Superior temporal gyrus (tissue), 1 donor: ENCODE measurements around the gene TCTN2.
A peak's percentile ranks its signal among the peaks of the same experiment; 100 is the strongest.

Source experiments
- DNase-seq: peaks from one replicate; pipeline ENCODE4 v3.0.0-alpha.2; 2016; ENCODE audit errors: extremely low spot score

Gene TCTN2

DNA sequence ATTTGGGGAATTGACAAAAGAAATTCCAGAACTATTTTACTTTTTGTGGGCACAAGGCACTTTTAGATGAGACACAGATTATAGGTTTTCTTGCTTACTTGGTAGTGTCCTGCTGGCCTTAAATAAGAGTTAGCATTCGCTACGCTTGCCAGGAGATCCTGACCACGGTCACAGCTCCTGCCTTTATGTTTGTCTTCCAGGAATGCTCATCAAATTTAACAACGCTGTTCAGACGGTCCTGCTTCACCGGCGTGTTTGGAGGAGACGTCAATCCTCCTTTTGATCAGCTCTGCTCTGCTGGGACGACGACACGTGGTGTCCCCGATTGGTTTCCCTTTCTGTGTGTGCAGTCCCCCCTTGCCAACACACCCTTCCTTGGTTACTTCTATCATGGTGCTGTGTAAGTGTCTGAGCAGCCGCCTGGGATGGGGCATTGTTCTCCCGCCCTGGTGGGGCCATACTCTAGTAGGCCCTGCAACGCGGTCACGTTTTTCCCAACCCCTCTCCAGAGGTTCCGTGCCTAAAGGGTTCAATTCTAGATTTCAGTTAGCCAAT lies 15.8 kb downstream of the TCTN2 start:
- DNase-seq = no peak

DNA sequence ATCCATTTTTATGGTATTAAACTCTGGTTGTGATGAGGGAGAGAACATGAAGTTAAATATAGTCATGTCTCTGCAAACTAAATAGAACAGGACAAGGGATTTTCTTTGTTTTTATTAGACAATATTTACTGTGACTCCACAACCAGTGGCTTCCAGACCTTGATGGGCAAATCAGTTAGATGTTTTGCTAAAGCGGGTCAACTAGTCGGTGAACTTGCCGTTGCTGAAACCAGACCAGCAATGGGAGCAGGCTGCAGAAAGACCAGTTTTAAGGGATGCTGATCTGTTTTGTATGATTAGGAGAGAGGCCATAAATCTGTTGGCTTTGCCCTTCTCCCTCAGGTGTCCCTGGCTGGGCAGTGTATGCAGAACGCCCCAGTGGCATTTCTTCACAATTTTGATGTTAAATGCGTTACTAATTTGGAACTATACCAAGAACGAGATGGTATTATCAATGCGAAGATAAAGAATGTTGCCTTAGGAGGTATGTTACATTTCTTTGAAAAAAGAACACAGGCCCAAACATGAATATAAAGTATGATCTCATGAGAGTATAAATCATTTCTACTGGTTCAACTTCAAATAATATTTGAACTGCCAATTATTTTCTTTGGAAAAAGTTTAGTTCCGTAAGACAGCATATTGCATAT lies 19.4 kb downstream of the TCTN2 start:
- DNase-seq = no peak

DNA sequence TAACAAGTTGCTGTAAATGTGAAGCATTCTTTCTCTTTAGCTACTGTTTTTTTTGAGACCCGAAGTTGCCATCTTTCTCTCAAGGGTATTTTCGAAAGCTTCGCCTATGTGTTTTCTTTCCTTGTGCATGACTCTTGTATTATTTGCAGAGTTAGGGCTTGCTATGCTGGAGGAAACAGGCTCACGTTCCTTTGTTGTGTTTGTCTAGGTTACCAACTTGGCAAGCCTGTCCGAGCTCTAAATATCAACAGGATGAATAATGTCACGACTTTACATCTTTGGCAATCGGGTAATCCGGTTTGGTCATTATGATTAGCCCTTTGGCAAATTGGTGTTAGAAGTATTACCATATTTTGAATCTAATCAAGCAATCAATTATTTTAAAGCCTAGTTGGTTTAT lies 25.3 kb downstream of the TCTN2 start:
- DNase-seq = no peak

DNA sequence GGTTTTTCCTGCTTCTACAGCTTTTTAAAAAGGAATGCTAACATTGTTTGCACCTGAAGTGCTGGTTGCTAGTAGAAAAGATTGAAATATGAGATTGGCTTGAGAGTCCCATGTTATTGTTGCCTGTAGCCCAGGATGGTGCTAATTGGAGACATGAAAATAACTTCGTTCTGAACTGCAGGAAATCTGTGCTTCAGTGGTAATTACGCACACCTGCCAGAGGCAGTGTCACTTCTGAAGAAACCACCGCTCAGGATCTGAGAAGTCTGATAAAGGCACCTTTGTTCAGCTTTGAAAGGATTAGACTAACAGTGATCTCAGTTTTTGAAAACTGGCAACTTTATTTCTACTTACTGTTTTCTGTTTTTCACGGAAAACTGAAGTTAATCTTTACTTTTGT lies 25.7 kb downstream of the TCTN2 start:
- DNase-seq = no peak

DNA sequence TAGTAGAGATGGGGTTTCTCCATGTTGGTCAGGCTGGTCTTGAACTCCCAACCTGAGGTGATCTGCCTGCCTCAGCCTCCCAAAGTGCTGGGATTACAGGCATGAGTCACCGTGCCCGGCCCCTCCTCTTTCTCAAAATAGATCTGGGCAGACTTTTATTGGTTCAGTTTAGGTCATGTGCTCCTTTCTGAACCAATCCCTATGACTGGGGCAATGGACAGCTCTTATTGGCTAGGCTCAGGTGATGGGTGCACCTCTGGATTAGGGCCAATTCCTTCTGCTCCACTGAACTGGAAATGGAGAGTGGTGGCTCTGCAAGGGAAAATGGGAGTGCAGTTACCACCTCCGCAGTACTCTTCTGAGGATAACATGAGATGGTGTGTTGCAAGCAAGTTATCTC lies 35.0 kb downstream of the TCTN2 start:
- no peak for DNase-seq

DNA sequence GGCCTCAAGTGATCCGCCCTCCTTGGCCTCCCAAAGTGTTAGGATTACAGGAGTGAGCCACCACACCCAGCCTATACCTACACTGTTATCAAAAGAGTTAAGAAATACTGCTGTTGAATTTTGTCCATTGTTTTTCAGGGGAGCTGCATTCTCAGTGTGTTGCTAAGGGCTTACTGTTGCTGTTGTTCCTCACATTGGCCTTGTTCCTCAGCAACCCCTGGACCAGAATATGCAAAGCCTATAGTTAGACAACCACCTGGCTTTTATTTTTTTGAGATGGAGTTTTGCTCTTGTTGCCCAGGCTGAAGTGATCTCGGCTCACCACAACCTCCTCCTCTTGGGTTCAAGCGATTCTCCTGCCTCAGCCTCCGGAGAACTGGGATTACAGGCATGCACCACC lies 36.6 kb downstream of the TCTN2 start:
- no peak for DNase-seq

DNA sequence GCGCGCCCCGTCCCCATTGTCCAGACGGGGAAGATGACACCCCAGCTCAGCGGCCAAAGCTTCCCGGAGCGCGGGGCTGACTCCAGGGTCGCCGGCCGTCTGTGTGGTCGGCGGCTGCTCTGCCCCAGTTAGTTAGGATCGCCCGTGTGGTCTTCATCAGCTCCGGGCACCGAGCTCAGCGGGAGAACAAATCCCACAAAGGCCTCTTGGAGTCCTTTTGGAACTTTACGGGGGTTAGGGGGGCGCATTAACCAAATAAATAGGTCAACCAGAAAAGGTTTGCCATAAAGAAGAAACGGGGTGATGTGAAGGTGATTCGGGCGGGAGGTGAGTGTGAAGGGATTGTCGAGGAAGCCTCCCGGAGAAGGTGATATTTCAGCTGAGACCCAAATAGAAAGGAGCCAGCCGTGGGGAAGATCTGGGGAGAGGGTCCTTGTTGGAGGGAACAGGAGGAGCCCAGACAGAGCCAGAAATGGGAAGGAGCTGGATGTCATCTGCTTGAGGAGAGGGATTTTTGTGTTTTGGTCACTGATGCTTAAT lies 41.9 kb downstream of the TCTN2 start:
- DNase-seq = no peak

DNA sequence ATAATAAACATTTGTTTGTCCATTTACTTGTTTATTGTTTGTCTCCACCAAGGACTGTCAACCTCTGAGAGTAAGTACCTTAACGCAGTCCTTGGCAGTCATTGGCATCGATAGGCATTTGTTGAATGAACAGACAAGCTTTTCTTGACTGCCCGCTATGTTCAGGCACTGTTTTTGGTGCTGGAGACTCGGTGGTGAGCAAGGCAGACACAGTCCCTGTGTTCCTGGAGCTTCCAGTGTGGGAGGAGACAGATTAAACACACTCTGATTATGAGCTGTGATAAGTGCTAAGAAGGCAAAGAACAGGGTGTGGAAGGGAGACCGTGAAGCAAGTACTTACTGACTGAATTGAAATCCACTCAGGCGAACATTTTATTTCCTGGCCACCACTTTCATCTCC lies 42.5 kb downstream of the TCTN2 start:
- peak; percentile 26 for DNase-seq

DNA sequence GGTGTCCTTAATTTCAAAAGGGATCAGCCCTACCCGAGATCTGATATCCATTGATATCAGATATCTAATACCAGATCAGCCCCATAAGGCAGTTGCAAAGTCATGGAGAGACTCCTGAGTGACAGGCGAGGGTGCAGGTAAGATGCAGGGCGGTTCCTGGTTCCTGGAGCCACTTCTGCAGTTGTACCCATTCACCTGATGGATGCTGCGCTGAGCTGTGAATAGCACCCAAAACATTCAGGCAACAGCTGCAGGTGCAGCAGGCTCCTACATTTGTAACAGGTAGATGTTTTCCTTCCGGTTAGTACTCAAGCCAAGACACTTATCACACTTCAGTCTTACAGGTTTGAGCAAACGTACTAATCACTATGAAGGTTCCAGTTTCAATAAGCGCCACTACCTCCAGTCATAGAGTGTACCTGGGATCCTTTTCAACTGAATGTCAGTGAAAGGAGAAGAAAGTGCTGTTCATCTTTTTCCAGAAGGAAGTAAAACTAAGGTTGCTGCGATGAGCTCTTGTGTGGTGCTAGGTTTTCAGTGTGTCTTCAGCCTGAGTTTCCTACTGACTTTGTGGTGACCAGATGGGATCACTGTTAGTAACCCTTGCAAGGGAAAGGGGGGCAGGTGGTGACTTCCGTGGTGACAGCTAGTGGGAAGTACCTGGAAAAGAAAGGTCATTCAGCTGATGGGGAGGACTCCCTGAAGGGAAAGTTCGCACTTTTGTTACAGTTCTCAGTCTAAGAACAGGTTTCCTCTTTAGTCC lies 43.1 kb downstream of the TCTN2 start:
- DNase-seq = no peak

DNA sequence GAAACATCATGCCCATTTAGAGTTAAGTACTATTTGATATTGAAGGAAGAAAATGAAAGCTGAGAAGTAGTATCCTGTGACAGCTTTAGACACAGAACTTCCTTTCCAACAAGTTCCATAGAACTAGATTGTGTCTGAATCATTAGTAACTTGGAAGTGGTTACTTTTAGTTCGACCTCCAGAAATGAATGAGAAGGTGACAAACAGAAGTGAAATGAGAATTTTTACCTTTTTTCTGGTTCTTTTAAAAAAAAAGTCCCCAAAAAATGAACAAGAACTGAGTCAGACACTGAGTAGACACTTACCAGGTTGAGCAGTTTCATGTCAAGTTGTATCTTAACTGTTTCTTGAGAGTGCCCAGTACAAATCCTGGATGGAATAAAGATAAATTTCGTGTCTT lies 44.3 kb downstream of the TCTN2 start:
- DNase-seq = no peak

DNA sequence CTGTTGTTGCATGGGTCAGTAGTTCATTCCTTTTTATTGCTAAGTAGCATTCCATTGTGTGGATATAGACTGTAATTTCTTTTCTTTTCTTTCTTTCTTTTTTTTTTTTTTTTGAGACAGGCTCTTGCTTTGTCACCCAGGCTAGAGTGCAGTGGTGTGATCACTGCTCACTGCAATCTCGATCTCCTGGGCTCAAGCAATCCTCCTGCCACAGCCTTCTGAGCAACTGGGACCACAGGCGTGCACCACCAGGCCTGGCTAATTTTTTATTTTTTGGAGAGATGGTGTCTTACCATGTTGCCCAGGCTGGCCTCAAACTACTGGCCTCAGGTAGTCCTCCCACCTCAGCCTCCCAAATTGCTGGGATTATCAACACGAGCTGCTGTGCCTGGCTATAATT lies 46.4 kb downstream of the TCTN2 start:
- no peak for DNase-seq

DNA sequence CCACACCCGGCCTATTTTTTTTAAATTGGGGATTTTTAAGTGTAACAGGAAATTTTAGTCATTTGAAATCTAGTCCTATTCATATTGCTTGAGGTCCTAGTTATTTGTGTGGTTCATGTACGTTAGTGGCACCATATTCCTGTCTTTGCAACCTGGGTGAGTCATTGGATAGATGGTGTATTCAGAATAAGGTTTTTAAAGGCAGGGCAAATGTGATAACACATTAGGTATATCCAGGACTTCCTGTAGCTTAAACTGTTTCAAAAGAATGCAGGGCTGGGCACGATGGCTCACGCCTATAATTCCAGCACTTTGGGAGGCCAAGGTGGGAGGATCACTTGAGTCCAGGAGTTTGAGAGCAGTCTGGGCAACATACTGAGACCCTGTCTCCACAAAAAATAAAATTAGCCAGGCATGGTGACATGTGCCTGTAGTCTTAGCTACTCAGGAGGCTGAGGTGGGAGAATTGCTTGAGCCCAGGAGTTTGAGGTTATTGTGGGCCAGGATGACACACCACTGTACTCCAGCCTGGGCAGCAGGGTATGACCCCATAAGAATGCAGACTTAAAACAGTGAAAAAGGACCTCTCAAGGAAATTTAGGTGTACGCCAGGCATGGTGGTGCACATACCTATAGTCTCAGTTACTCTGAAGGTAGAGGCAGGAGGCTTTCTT lies 49.4 kb downstream of the TCTN2 start:
- DNase-seq = no peak

DNA sequence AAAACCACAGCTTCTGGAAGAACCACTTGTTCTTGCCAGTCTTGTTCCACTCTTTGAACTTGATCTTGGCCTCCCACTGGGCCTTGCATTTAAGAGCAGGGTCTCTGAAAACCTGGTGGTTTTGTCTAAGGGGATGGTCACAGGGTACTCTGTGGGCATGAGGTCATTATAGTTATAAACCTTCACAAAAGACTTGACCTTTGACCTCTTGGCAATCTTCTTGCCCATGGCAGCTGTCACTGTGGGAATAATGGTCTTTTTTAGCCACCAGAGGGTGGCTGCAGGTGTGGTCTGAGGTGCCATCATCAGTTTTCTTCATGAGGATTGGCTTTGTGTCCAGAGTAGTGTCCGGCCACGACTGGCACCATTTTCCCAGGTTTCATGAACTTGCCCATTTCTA lies 50.3 kb downstream of the TCTN2 start:
- no peak for DNase-seq

DNA sequence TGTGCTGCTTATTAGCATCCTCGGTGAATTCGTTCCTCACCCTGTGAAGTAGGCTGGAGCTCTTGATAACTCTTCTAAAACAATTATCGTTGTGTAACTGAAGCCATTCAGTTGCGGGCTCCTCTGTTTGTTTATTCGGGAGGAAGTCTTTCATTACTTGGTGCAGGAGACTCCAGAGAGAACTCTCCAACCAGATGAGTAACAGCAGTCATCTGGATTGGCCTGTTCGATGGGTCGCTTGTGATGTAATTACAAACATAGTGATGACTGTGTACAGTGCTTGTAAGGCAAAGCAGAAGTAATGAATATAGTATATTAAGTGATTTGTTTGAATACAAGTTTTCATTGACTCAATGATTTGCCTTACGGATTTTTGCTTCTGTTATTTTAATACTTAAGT lies 52.1 kb downstream of the TCTN2 start:
- DNase-seq = no peak

DNA sequence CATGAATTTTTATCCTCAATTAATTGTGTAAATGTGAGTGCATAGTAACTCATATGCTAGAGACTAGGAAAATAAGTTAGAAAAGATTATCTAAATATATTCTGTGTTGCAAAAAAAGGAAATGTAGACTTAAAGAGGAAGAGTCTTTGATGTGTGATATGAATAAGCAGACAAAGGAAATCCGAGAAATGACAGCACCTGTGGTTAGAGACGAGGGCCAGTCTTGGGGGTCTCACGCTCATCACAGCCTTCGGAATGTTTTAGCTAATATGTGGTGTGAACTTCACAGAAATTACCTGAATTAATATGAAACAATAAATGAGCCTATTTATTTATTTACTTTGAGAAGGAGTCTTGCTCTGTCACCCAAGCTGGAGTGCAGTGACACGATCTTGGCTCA lies 52.9 kb downstream of the TCTN2 start:
- no peak for DNase-seq

DNA sequence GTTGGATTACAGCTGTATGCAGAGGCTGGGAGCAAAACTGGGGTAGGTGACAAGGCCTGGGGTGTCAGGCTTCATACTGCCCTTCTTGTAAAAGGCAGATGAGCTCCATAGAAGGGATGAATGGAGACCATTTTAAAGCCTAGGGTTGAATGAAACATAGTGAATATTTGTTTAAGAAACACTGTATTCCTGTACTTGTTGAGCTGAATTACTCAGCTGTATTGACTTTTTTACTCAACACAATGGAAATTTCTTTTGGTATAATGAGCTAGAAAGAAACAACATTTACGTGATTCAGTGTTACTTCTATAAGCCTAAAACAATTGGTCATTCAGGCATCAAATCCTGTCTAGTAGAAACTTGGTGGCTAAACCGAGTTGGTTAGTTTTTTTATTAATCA lies 55.3 kb downstream of the TCTN2 start:
- no peak for DNase-seq

DNA sequence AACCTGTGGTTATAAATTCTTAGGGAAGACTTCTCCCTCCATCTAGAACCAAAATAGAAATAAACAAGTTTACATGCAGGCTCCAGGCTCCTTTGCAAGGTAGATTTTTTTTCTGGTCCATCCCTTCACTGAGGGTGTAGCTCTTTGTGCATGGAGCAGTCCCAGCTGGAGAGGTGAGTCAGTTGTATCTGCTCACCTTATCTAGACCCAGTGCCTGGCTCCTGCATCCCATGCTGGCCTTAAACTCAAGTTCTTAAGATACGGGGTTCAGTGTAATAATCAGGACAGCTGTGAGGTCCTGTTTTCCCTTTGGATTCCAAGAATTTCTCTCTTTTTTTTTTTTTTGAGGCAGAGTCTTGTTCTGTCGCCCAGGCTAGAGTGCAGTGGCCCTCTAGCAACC lies 56.0 kb downstream of the TCTN2 start:
- no peak for DNase-seq

DNA sequence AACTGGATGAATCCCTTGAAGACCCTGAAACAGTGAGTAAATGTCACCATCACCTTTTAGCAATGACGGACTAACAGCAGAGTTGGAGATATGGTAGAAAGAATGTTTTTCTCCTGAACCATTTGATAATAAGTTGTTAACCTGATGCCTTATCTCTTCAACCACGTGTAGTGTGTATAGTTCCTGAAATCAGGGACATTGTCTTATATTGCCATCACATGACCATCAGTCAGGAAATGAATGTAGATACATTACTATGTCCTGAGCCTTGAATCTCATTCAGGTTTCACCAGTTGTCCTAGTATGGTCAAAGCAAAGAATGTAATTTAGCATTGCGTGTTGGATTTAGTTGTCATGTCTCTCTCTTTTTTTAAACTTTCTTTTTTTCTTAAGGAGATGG lies 57.0 kb downstream of the TCTN2 start:
- no peak for DNase-seq

DNA sequence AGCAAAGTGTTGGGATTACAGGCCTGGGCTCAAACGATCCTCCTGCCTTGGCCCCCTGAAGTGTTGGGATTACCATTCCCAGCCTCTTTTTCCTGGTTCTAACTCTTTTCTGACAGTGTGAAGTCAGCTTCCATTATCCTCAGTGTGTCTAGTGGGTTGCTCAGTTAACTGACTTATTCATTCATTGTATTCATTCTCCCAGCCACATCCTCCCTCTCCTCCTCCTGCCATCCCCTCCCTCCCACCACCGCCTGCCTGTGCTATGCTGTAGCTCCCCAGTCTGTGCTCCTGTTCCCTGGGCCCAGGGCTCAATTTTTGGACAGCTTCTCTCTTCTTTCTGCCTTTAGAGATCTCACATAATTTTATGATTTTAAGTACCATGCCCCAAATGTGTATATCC lies 60.7 kb downstream of the TCTN2 start:
- no peak for DNase-seq

DNA sequence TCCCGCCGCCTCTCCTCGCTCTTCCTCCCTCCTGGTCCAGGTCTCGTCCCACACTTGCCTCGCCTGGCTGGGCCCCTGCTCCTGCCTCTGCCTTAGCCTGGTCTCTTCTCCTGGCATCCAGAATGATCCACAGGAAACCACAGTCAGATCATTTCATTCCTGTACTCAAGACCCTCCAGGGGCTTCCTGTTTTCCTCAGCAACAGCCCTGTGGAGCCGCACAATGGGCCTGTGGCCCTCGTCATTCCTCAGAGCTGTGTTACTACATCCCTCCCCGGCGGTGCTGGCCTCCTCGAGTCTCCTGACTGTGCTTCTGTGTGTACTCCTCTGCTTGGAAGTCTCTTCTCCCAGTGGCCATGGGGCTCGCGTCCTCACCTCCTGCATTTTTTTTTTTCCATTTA lies 61.3 kb downstream of the TCTN2 start:
- DNase-seq = no peak

DNA sequence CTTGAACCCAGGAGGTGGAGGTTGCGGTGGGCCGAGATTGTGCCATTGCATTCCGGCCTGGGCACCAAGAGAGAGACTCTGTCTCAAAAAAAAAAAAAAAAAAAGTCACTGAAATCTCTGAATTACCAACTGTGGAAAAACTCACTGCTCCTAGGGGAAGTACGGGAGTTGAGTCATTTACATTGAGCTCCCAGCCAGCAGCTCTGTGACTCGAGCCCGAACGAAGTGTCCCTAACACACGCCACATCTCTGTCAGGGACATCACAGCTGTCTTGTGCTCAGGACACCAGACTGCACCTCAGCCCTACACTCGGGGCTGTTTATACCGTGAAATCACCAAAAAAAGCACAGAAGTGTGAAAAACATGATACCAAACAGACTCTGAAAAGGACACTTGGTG lies 62.3 kb downstream of the TCTN2 start:
- no peak for DNase-seq

DNA sequence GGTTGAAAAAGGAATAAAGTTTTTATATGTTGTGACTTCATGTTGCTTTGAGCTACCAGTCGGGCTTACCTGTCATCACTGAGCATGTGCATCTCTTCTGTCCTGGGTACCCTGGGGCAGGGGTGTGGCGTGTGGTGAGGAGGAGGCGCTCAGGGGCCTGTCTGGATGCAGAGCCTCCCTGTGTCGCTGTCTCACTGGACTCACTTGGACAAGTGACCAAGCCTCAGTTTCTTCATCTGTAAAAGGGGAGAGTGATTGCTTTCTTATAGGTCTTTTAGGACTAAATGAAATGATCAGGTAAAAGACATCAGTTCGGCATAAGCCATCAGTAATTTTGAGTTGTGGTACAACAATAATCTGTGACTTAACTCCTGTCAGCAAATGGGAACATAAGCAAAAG lies 63.4 kb downstream of the TCTN2 start:
- no peak for DNase-seq
